H1 (cell line): ENCODE data around the gene GLT8D2. TPM values are rescaled to one million over a fixed set of nuclear protein-coding genes. Genes with fewer than 3 reads are reported as not detected.

ENCODE experiments used
- CTCF ChIA-PET: fragments of 300-600 bp; sonication (Branson Sonifier 250); formaldehyde crosslinking; loops from one replicate; lab custom pipeline; 2021; ENCODE audit not compliant: partially characterized antibody; lab: Charles Lee
- POLR2A ChIA-PET: fragments of 300-600 bp; sonication (Branson Sonifier 250); formaldehyde crosslinking; loops from one replicate; lab custom pipeline; 2021; ENCODE audit warnings: inconsistent platforms; ENCODE audit not compliant: partially characterized antibody; lab: Charles Lee
- DNase-seq, 2 experiments: peaks; one replicate each; pipeline versions ENCODE4 v3.0.0 to v3.0.0-alpha.2; 2010 to 2022; ENCODE audit warnings: low spot score in 2 of 2, low read depth in 1 of 2, mixed read lengths in 1 of 2
- FAIRE-seq: peaks from 2 replicates; lab custom pipeline; 2011; peaks lifted over from hg19 to GRCh38; lab: Jason Lieb, UNC
- H2AFZ ChIP-seq: 2 replicates; pipeline ENCODE4 v1.8.1; 2012; ENCODE audit warnings: low read length, inconsistent platforms
- H2AK5ac ChIP-seq: 2 replicates; pipeline ENCODE4 v1.6.1; 2013; ENCODE audit warnings: low read depth, low read length
- H2BK120ac ChIP-seq: replicated peaks from 2 replicates; pipeline ENCODE3; 2013; ENCODE audit warnings: low read depth, low read length, inconsistent platforms
- H2BK12ac ChIP-seq: 2 replicates; pipeline ENCODE4 v1.6.1; 2013; ENCODE audit warnings: low read depth, low read length
- H2BK15ac ChIP-seq: 2 replicates; pipeline ENCODE4 v1.6.1; 2013; ENCODE audit warnings: low read length
- H2BK20ac ChIP-seq: 2 replicates; pipeline ENCODE4 v1.6.1; 2013; ENCODE audit warnings: low read length
- H2BK5ac ChIP-seq: 2 replicates; pipeline ENCODE4 v1.6.1; 2013; ENCODE audit warnings: low read depth, low read length
- H3K14ac ChIP-seq: 2 replicates; pipeline ENCODE4 v1.6.1; 2013; ENCODE audit warnings: inconsistent platforms; ENCODE audit not compliant: insufficient read length
- H3K18ac ChIP-seq: 2 replicates; pipeline ENCODE4 v1.6.1; 2013; ENCODE audit warnings: low read length; ENCODE audit errors: extremely low read depth
- H3K23ac ChIP-seq: 2 replicates; pipeline ENCODE4 v1.6.1; 2013; ENCODE audit warnings: inconsistent platforms; ENCODE audit not compliant: insufficient read length
- H3K23me2 ChIP-seq: 2 replicates; pipeline ENCODE4 v1.6.1; 2013; ENCODE audit warnings: low read depth, low read length
- H3K27ac ChIP-seq: 2 replicates; pipeline ENCODE4 v1.6.1; 2011; ENCODE audit warnings: low read depth, low read length, inconsistent platforms
- H3K27me3 ChIP-seq, 4 experiments: replicated peaks in 1 of 4; 1 replicate in 1 of 4; 2 replicates in 3 of 4; pipeline versions ENCODE4 v1.6.1 to v1.8.1; 2011 to 2013; ENCODE audit warnings: low read length in 3 of 4, mild to moderate bottlenecking in 3 of 4, inconsistent platforms in 2 of 4, mixed read lengths in 2 of 4, moderate library complexity in 1 of 4; ENCODE audit not compliant: control insufficient read depth in 3 of 4, insufficient read depth in 3 of 4; ENCODE audit errors: extremely low read depth in 1 of 4
- H3K36me3 ChIP-seq, 4 experiments: 2 replicates each; pipeline versions ENCODE4 v1.6.1 to v1.8.1; 2011 to 2013; ENCODE audit warnings: mild to moderate bottlenecking in 4 of 4, low read length in 3 of 4, moderate library complexity in 2 of 4, control low read depth in 1 of 4, inconsistent platforms in 1 of 4; ENCODE audit not compliant: insufficient read depth in 4 of 4, control insufficient read depth in 2 of 4
- H3K4ac ChIP-seq: replicated peaks from 2 replicates; pipeline ENCODE3; 2013; ENCODE audit warnings: low read length, low read depth, mixed read lengths, inconsistent platforms; ENCODE audit not compliant: insufficient read length
- H3K4me1 ChIP-seq, 4 experiments: replicated peaks in 1 of 4; 1 replicate in 1 of 4; 2 replicates in 3 of 4; pipeline versions ENCODE4 v1.6.1 to v1.8.1; 2011 to 2013; ENCODE audit warnings: low read length in 3 of 4, inconsistent platforms in 2 of 4, mixed read lengths in 1 of 4; ENCODE audit not compliant: insufficient read depth in 4 of 4, control insufficient read depth in 3 of 4
- H3K4me2 ChIP-seq, 2 experiments: 2 replicates each; pipeline versions ENCODE4 v1.6.1 to v1.8.1; 2011 to 2013; ENCODE audit warnings: low read depth in 2 of 2, low read length in 2 of 2, control low read depth in 1 of 2, inconsistent platforms in 1 of 2, mild to moderate bottlenecking in 1 of 2; ENCODE audit not compliant: insufficient read depth in 1 of 2
- H3K4me3 ChIP-seq, 4 experiments: fragments of 200-600, 300-600 bp in 1 of 4; sonication (generic), shearing (Covaris generic), sonication (Bioruptor Twin) in 1 of 4; 2 replicates each; pipeline versions ENCODE4 v1.5.1 to v1.8.1; 2011 to 2016; ENCODE audit warnings: low read length in 4 of 4, low read depth in 3 of 4, control low read depth in 2 of 4, inconsistent platforms in 2 of 4, mild to moderate bottlenecking in 2 of 4, mixed read lengths in 1 of 4, moderate library complexity in 1 of 4; ENCODE audit not compliant: insufficient read depth in 2 of 4; ENCODE audit errors: extremely low read depth in 1 of 4
- H3K56ac ChIP-seq: replicated peaks from 2 replicates; pipeline ENCODE3; 2013; ENCODE audit warnings: low read depth, mild to moderate bottlenecking, mixed read lengths, low read length, inconsistent platforms; ENCODE audit not compliant: insufficient read length
- H3K79me1 ChIP-seq: 2 replicates; pipeline ENCODE4 v1.6.1; 2013; ENCODE audit warnings: low read depth, low read length, control low read depth
- H3K79me2 ChIP-seq, 2 experiments: 2 replicates each; pipeline versions ENCODE4 v1.6.1 to v1.8.1; 2012 to 2013; ENCODE audit warnings: low read length in 2 of 2, mild to moderate bottlenecking in 2 of 2, inconsistent platforms in 1 of 2; ENCODE audit not compliant: insufficient read depth in 2 of 2, control insufficient read depth in 1 of 2
- H3K9ac ChIP-seq, 4 experiments: replicated peaks in 1 of 4; 1 replicate in 1 of 4; 2 replicates in 3 of 4; pipeline versions ENCODE4 v1.6.1 to v1.8.1; 2011 to 2013; ENCODE audit warnings: low read depth in 3 of 4, low read length in 3 of 4, control low read depth in 2 of 4, mild to moderate bottlenecking in 2 of 4, moderate library complexity in 2 of 4, inconsistent platforms in 1 of 4; ENCODE audit errors: extremely low read depth in 1 of 4
- H3K9me3 ChIP-seq, 2 experiments: 2 replicates each; pipeline versions ENCODE4 v1.6.1 to v1.8.1; 2012 to 2013; ENCODE audit warnings: mild to moderate bottlenecking in 2 of 2, moderate library complexity in 2 of 2, control low read depth in 1 of 2, inconsistent platforms in 1 of 2, low read depth in 1 of 2, low read length in 1 of 2, mixed read lengths in 1 of 2; ENCODE audit not compliant: insufficient read depth in 2 of 2
- H4K20me1 ChIP-seq, 2 experiments: replicated peaks in 1 of 2; 2 replicates each; pipeline versions ENCODE3 to v1.8.1; 2011 to 2013; ENCODE audit warnings: inconsistent platforms in 2 of 2, low read length in 2 of 2, mild to moderate bottlenecking in 1 of 2; ENCODE audit not compliant: insufficient read depth in 2 of 2, control insufficient read depth in 1 of 2
- H4K5ac ChIP-seq: 2 replicates; pipeline ENCODE4 v1.6.1; 2013; ENCODE audit warnings: low read length, low read depth, mixed read lengths, inconsistent platforms; ENCODE audit not compliant: insufficient read length
- H4K8ac ChIP-seq: 2 replicates; pipeline ENCODE4 v1.8.0; 2013; ENCODE audit warnings: mild to moderate bottlenecking, moderate library complexity, low read length, inconsistent platforms; ENCODE audit not compliant: insufficient read depth; ENCODE audit errors: extremely low read depth
- H4K91ac ChIP-seq: replicated peaks from 2 replicates; pipeline ENCODE3; 2013; ENCODE audit warnings: low read length, mixed read lengths, inconsistent platforms; ENCODE audit not compliant: insufficient read length
- ASH2L ChIP-seq: fragments of 200-600, 300-600 bp; sonication (generic); IDR thresholded peaks from one replicate; pipeline ENCODE4 v1.7.1; 2017; ENCODE audit warnings: low read length
- ATF2 ChIP-seq: IDR thresholded peaks from 2 replicates; pipeline ENCODE4 v1.6.1; 2012; ENCODE audit warnings: low read length, inconsistent platforms
- KDM4A ChIP-seq: IDR thresholded peaks from one replicate; pipeline ENCODE4 v1.7.1; 2012; ENCODE audit warnings: low read depth, mild to moderate bottlenecking, moderate library complexity, low read length, inconsistent platforms; ENCODE audit not compliant: severe bottlenecking
- NANOG ChIP-seq: IDR thresholded peaks from 2 replicates; pipeline ENCODE4 v1.6.1; 2011; ENCODE audit warnings: low read length, low read depth, mild to moderate bottlenecking, inconsistent platforms; ENCODE audit not compliant: insufficient read depth, poor library complexity, severe bottlenecking
- SP2 ChIP-seq: IDR thresholded peaks from 2 replicates; pipeline ENCODE4 v1.6.1; 2012; ENCODE audit warnings: mild to moderate bottlenecking, low read length, inconsistent platforms
- SP4 ChIP-seq: IDR thresholded peaks from 2 replicates; pipeline ENCODE4 v1.6.1; 2012; ENCODE audit warnings: low read length, inconsistent platforms
- SRF ChIP-seq: IDR thresholded peaks from 2 replicates; pipeline ENCODE4 v1.6.1; 2011; ENCODE audit warnings: mild to moderate bottlenecking, low read depth, low read length, moderate library complexity
- WGBS, 2 experiments: shearing (Covaris generic) in 1 of 2; methylation state at CpG; one replicate each; pipeline versions ENCODE4 v1.1.6 to v1.1.7; 2013 to 2015; ENCODE audit warnings: low lambda C conversion rate in 2 of 2, mixed read lengths in 2 of 2, inconsistent platforms in 1 of 2, low coverage in 1 of 2, missing lambda C conversion rate in 1 of 2; ENCODE audit not compliant: insufficient replicate concordance in 2 of 2, insufficient coverage in 1 of 2, insufficient read length in 1 of 2; ENCODE audit errors: extremely low coverage in 1 of 2, missing lambda C conversion rate in 1 of 2; 5-methylcytosine and 5-hydroxymethylcytosine counted together
- polyA plus RNA-seq, 7 experiments: library from polyadenylated mRNA; depleted of rRNA in 3 of 7; stranded (reverse) in 5 of 7; unstranded in 2 of 7; fragments of >200 nt in 5 of 7; fragments of 200-250 nt in 2 of 7; gene quantifications; 1 replicate in 5 of 7; 2 replicates in 1 of 7; 4 replicates in 1 of 7; pipeline versions ENCODE4 v1.2.1 to v1.2.3, GENCODE V29; 2011 to 2013; ENCODE audit warnings: missing spikeins in 2 of 7, mixed read lengths in 2 of 7
- total RNA-seq: library from RNA; stranded (reverse); fragmentation: NEBNext Ultra II Directional; extraction: Animal tissue kit (Norgen Biotek cat#: 25700); gene quantifications from 2 replicates; pipeline ENCODE4 v1.2.1, GENCODE V29; 2021

Gene GLT8D2
- total and polyA plus RNA-seq, 2 of the 8 experiments (the other 6 are each of a cell fraction or from before 2014, with no cell fraction given), result 6.8 to 9.8 TPM

- CTCF ChIA-PET, result no interaction called here
- no peak overlapping the region for H4K8ac ChIP-seq
- WGBS, 2 experiments, result 97% methylated on average over 2 of the region's 2 CpGs; no CpG with 5 or more reads in 1 of the 2 experiments
- no peak overlapping the region for H2BK120ac ChIP-seq
- H3K4ac ChIP-seq, result no peak overlapping the region
- DNase-seq (no peak), FAIRE-seq (no peak)
- no peak overlapping the region for H3K18ac ChIP-seq
- H3K23ac ChIP-seq, result no peak overlapping the region
- H2AFZ ChIP-seq, result no peak overlapping the region
- no peak overlapping the region for H2BK20ac ChIP-seq
- no peaks in the 10 kb centered on the region for H3K79me1 ChIP-seq
- 0 out of 4 replicates have a peak, but pooled peaks cover 0 to 3% of the 10 kb centered on the region in 2 experiments for H3K9me3 ChIP-seq
- H3K4me1 ChIP-seq, result no peaks in the 10 kb centered on the region
- POLR2A ChIA-PET, result interaction anchor here (0.9 kb wide), 1 partner anchor 18 kb away, joined by 3 read pairs; no protein-coding TSS in a partner anchor
- H3K27ac ChIP-seq, result no peak overlapping the region
- H2BK15ac ChIP-seq, result no peak overlapping the region
- no peaks in the 10 kb centered on the region for H3K27me3 ChIP-seq
- H4K5ac ChIP-seq, result no peak overlapping the region
- H3K4me2 ChIP-seq, result no peak overlapping the region
- no peak overlapping the region for H3K56ac ChIP-seq
- H4K20me1 ChIP-seq, result no peaks in the 10 kb centered on the region
- no peak overlapping the region for H4K91ac ChIP-seq
- H3K4me3 ChIP-seq, result no peak overlapping the region
- H3K36me3 ChIP-seq, result no peaks in the 10 kb centered on the region
- TF ChIP-seq SP2, result no peak
- TF ChIP-seq SP4, result no peak
- no peak for TF ChIP-seq ATF2
- TF ChIP-seq KDM4A, result no peak
- TF ChIP-seq ASH2L, result no peak
- TF ChIP-seq SRF, result no peak
- TF ChIP-seq NANOG, result no peak
- H2BK12ac ChIP-seq, result no peak overlapping the region
- no peak overlapping the region for H2BK5ac ChIP-seq
- H3K79me2 ChIP-seq, result no peaks in the 10 kb centered on the region
- H2AK5ac ChIP-seq, result no peak overlapping the region
- H3K23me2 ChIP-seq, result no peaks in the 10 kb centered on the region
- no peak overlapping the region for H3K14ac ChIP-seq
- no peak overlapping the region for H3K9ac ChIP-seq
Observed at GRCh38 chr12:104010606-104011169, 39.3 kb downstream of the GLT8D2 start.
